HG02943 (cell line): ENCODE results near the gene SRPK3.

ENCODE experiments used
- ATAC-seq: cut with Tn5 transposase; IDR thresholded peaks from one replicate; pipeline ENCODE4 v1.9.1; 2021; ENCODE audit warnings: mild to moderate bottlenecking, low read depth, moderate library complexity; ENCODE audit not compliant: unreplicated experiment

The SRPK3 gene

GRCh38 chrX:153769158-153769864 lies 11.5 kb upstream of the SRPK3 start:
- no peak for ATAC-seq

- no peak for ATAC-seq
Measured at GRCh38 chrX:153769865-153770600, 10.8 kb upstream of the SRPK3 start.

GRCh38 chrX:153770601-153771414 lies 10.0 kb upstream of the SRPK3 start:
- no peak for ATAC-seq

- ATAC-seq = no peak
Measured at GRCh38 chrX:153771415-153772315, 9.2 kb upstream of the SRPK3 start.

- no peak for ATAC-seq
Measured at GRCh38 chrX:153772316-153773217, 8.3 kb upstream of the SRPK3 start.

- ATAC-seq = no peak
Measured at GRCh38 chrX:153773218-153773611, 7.6 kb upstream of the SRPK3 start.

- no peak for ATAC-seq
Measured at GRCh38 chrX:153773741-153774575, 6.9 kb upstream of the SRPK3 start.

GRCh38 chrX:153774576-153775292 lies 6.1 kb upstream of the SRPK3 start:
- ATAC-seq = no peak

GRCh38 chrX:153775293-153776119 lies 5.3 kb upstream of the SRPK3 start:
- ATAC-seq = no peak

- no peak for ATAC-seq
Measured at GRCh38 chrX:153776120-153776599, 4.7 kb upstream of the SRPK3 start.

GRCh38 chrX:153776611-153777045 lies 4.2 kb upstream of the SRPK3 start:
- no peak for ATAC-seq

- no peak for ATAC-seq
Measured at GRCh38 chrX:153777261-153778090, 3.4 kb upstream of the SRPK3 start.

- no peak for ATAC-seq
Measured at GRCh38 chrX:153778181-153778580, 2.7 kb upstream of the SRPK3 start.

GRCh38 chrX:153778684-153779101 lies 2.1 kb upstream of the SRPK3 start:
- ATAC-seq = no peak

- no peak for ATAC-seq
Measured at GRCh38 chrX:153779891-153780677, 757 bp upstream of the SRPK3 start.
